Motor neuron (in vitro differentiated cells): ENCODE measurements around the gene OR2A14. TPM values are rescaled to one million over a fixed set of nuclear protein-coding genes. Genes with fewer than 3 reads are reported as not detected.
"Not testable (repeated sequence)": the region's sequence is repeated elsewhere in the genome, so short reads cannot be mapped to it uniquely, and the experiment has no call there.

Experiments
- ATAC-seq, 8 experiments: fragments of 200-7000 bp; cut with Tn5 transposase; replicated peaks in 6 of 8; 2 replicates each; pipeline ENCODE4 v1.8.0; 2021; ENCODE audit warnings: mild to moderate bottlenecking in 8 of 8, moderate library complexity in 8 of 8
- H3K27ac ChIP-seq, 2 donors: fragments of 250-450 bp; sonication (Bioruptor Pico); 2 replicates each; pipeline ENCODE4 v1.9.0; 2021; ENCODE audit warnings: antibody characterized with exemption in 2 of 2, mild to moderate bottlenecking in 2 of 2, moderate library complexity in 1 of 2
- H3K4me1 ChIP-seq, 2 donors: fragments of 250-450 bp; sonication (Bioruptor Pico); replicated peaks in 1 of 2; 2 replicates each; pipeline ENCODE4 v1.6.1; 2021; ENCODE audit warnings: antibody characterized with exemption in 2 of 2, mild to moderate bottlenecking in 2 of 2, moderate library complexity in 1 of 2
- H3K4me3 ChIP-seq, 5 donors: fragments of 250-450 bp; sonication (Bioruptor Pico); 2 replicates each; pipeline ENCODE4 v1.9.0; 2021; ENCODE audit warnings: antibody characterized with exemption in 5 of 5, mild to moderate bottlenecking in 5 of 5, moderate library complexity in 4 of 5
- WGBS, 10 experiments: fragments of 450-650 bp; shearing (Covaris generic); methylation state at CpG; one replicate each; pipeline ENCODE4 v1.0.0; 2022; 5-methylcytosine and 5-hydroxymethylcytosine counted together
- in situ Hi-C, 9 experiments: fragments of 400-800 bp; cut with MboI; loops; one replicate each; pipeline ENCODE4 v1.15.0; 2021; ENCODE audit warnings: low sequenced_read_pairs in 9 of 9, low pct_unique_long_range_greater_than_20kb in 2 of 9; ENCODE audit not compliant: unreplicated experiment in 9 of 9
- total RNA-seq, 8 experiments: library from RNA; unstranded; fragments of 300-600 nt; gene quantifications; 2 replicates each; pipeline versions ENCODE4 v1.2.3 to v1.2.4, GENCODE V29; 2022

The OR2A14 gene
- total RNA-seq, 8 experiments from 2014 or later: 0.08 TPM; not detected in 7

- H3K4me1 ChIP-seq: no peaks in the 10 kb centered on the region
- no peak overlapping the region for H3K4me3 ChIP-seq
- 0 to 100% (median 30%) methylated on average over 1 to 6 of the region's 6 CpGs; no CpG with 5 or more reads in 2 of the 10 experiments for WGBS, 10 experiments
- no peak overlapping the region for H3K27ac ChIP-seq
- peak; percentile 70 to 100 (median 92) for ATAC-seq
- in situ Hi-C loops: no loop called here
Measured at GRCh38 chr7:144127714-144128334, 4.8 kb downstream of the OR2A14 start.

- ATAC-seq, H3K4me1 ChIP-seq, H3K27ac ChIP-seq, H3K4me3 ChIP-seq, in situ Hi-C loops: not testable (repeated sequence)
- WGBS, 10 experiments: 0 to 93% (median 40%) methylated on average over 1 to 7 of the region's 9 CpGs; no CpG with 5 or more reads in 3 of the 10 experiments
Measured at GRCh38 chr7:144129601-144130000, 6.6 kb downstream of the OR2A14 start.

- Histone ChIP-seq H3K4me3 (no peak overlapping the region), H3K27ac (no peak overlapping the region), H3K4me1 (no peaks in the 10 kb centered on the region)
- 17 to 89% (median 67%) methylated on average over 1 to 2 of the region's 2 CpGs; no CpG with 5 or more reads in 2 of the 10 experiments for WGBS, 10 experiments
- ATAC-seq: no peak
- in situ Hi-C loops: no loop called here
Measured at GRCh38 chr7:144130730-144131129, 7.8 kb downstream of the OR2A14 start.

- no peak overlapping the region for H3K27ac ChIP-seq
- no peak overlapping the region for H3K4me3 ChIP-seq
- in situ Hi-C loops: no loop called here
- ATAC-seq: no peak
- 0 to 100% (median 54%) methylated on average over 1 to 3 of the region's 3 CpGs; no CpG with 5 or more reads in 1 of the 10 experiments for WGBS, 10 experiments
- no peaks in the 10 kb centered on the region for H3K4me1 ChIP-seq
Measured at GRCh38 chr7:144132262-144132661, 9.3 kb downstream of the OR2A14 start.

GRCh38 chr7:144133307-144133706 is 10.3 kb downstream of the OR2A14 start:
- Histone ChIP-seq H3K4me3 (no peak overlapping the region), H3K27ac (no peak overlapping the region), H3K4me1 (no peaks in the 10 kb centered on the region)
- ATAC-seq: no peak
- WGBS, 10 experiments: 32 to 100% (median 60%) methylated on average over 2 to 6 of the region's 6 CpGs
- in situ Hi-C loops: no loop called here

GRCh38 chr7:144134116-144134515 is 11.1 kb downstream of the OR2A14 start:
- no peak for ATAC-seq
- Histone ChIP-seq H3K27ac (no peak overlapping the region), H3K4me3 (no peak overlapping the region), H3K4me1 (no peaks in the 10 kb centered on the region)
- 0 to 100% (median 72%) methylated on average over 1 of the region's 1 CpG; no CpG with 5 or more reads in 2 of the 10 experiments for WGBS, 10 experiments
- in situ Hi-C loops: no loop called here

GRCh38 chr7:144137501-144137900 is 14.5 kb downstream of the OR2A14 start:
- Histone ChIP-seq H3K4me1 (no peaks in the 10 kb centered on the region), H3K27ac (no peak overlapping the region), H3K4me3 (no peak overlapping the region)
- 20 to 43% (median 25%) methylated on average over 1 of the region's 1 CpG; no CpG with 5 or more reads in 7 of the 10 experiments for WGBS, 10 experiments
- in situ Hi-C loops: no loop called here
- no peak for ATAC-seq

- Histone ChIP-seq H3K4me1 (no peaks in the 10 kb centered on the region), H3K4me3 (no peak overlapping the region), H3K27ac (no peak overlapping the region)
- in situ Hi-C loops: no loop called here
- ATAC-seq: peak in 1 of 8 experiments; percentile 80
- 0 to 100% (median 21%) methylated on average over 1 to 2 of the region's 3 CpGs; no CpG with 5 or more reads in 6 of the 10 experiments for WGBS, 10 experiments
Measured at GRCh38 chr7:144142187-144142586, 19.2 kb downstream of the OR2A14 start.

- in situ Hi-C loops: no loop called here
- H3K4me1 ChIP-seq: no peaks in the 10 kb centered on the region
- no peak overlapping the region for H3K4me3 ChIP-seq
- WGBS, 10 experiments: 0 to 100% (median 79%) methylated on average over 1 to 3 of the region's 3 CpGs; no CpG with 5 or more reads in 1 of the 10 experiments
- ATAC-seq: no peak
- H3K27ac ChIP-seq: no peak overlapping the region
Measured at GRCh38 chr7:144144426-144144825, 21.4 kb downstream of the OR2A14 start.

GRCh38 chr7:144148224-144148827 is 25.4 kb downstream of the OR2A14 start:
- 17 to 73% (median 48%) methylated on average over 1 to 2 of the region's 2 CpGs; no CpG with 5 or more reads in 1 of the 10 experiments for WGBS, 10 experiments
- Histone ChIP-seq H3K4me1 (no peaks in the 10 kb centered on the region), H3K27ac (no peak overlapping the region), H3K4me3 (no peak overlapping the region)
- in situ Hi-C loops: no loop called here
- no peak for ATAC-seq

- Histone ChIP-seq H3K27ac (no peak overlapping the region), H3K4me3 (no peak overlapping the region), H3K4me1 (no peaks in the 10 kb centered on the region)
- in situ Hi-C loops: no loop called here
- ATAC-seq: peak in 1 of 8 experiments; percentile 38
- WGBS, 10 experiments: 14 to 100% (median 83%) methylated on average over 1 of the region's 1 CpG; no CpG with 5 or more reads in 6 of the 10 experiments
Measured at GRCh38 chr7:144158861-144159260, 35.9 kb downstream of the OR2A14 start.

GRCh38 chr7:144164784-144165183 is 41.8 kb downstream of the OR2A14 start:
- ATAC-seq: no peak
- Histone ChIP-seq H3K4me3 (no peak overlapping the region), H3K4me1 (no peaks in the 10 kb centered on the region), H3K27ac (no peak overlapping the region)
- WGBS, 10 experiments: 3 to 71% (median 55%) methylated on average over 1 to 2 of the region's 2 CpGs
- in situ Hi-C loops: no loop called here

GRCh38 chr7:144171594-144172350 is 48.8 kb downstream of the OR2A14 start:
- H3K27ac ChIP-seq, ATAC-seq, H3K4me3 ChIP-seq, in situ Hi-C loops, H3K4me1 ChIP-seq: not testable (repeated sequence)
- 25 to 100% (median 79%) methylated on average over 1 to 3 of the region's 4 CpGs; no CpG with 5 or more reads in 2 of the 10 experiments for WGBS, 10 experiments
